ENCODE results near the gene YOD1.
"Not testable (repeated sequence)": the region's sequence is repeated elsewhere in the genome, so short reads cannot be mapped to it uniquely, and the experiment has no call there.

The YOD1 gene

DNA sequence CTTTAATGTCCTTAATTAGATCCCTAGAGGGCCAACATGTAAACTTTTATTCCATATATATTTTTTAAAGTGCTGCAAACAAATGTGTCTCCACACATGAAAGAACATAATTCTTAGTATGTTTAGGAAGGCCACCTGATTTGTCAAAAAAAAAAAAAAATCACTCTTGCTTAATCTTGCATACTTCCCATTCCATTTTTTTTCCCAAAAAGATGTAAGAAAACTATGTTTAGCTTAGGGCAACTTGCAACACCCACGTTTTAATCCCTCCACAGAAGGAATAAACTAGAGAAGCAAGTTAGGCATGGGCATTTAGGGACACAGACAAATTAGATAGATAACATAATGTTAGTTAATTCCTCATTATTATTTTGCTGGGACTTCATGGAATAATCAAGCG, 5.6 kb downstream of the YOD1 start:
- TF ChIP-seq MAX (IDR thresholded peaks at IDR 0.05; ENCODE audit: low read depth, low read length), result no peak
- no peak for TF ChIP-seq POLR2A (IDR thresholded peaks at IDR 0.05; ENCODE audit: extremely low read depth, insufficient read length)
- TF ChIP-seq, protein P1, sequence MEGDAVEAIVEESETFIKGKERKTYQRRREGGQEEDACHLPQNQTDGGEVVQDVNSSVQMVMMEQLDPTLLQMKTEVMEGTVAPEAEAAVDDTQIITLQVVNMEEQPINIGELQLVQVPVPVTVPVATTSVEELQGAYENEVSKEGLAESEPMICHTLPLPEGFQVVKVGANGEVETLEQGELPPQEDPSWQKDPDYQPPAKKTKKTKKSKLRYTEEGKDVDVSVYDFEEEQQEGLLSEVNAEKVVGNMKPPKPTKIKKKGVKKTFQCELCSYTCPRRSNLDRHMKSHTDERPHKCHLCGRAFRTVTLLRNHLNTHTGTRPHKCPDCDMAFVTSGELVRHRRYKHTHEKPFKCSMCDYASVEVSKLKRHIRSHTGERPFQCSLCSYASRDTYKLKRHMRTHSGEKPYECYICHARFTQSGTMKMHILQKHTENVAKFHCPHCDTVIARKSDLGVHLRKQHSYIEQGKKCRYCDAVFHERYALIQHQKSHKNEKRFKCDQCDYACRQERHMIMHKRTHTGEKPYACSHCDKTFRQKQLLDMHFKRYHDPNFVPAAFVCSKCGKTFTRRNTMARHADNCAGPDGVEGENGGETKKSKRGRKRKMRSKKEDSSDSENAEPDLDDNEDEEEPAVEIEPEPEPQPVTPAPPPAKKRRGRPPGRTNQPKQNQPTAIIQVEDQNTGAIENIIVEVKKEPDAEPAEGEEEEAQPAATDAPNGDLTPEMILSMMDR (IDR thresholded peaks at IDR 0.05; ENCODE audit: low read depth, low read length), result no peak
- TF ChIP-seq MYC (IDR thresholded peaks at IDR 0.05; ENCODE audit: low read depth, low read length), result no peak
- no peak for DNase-seq (ENCODE audit: low read depth)
- H3K4me3 ChIP-seq (ENCODE audit: low read depth, low read length), result no peak overlapping the region

GRCh38 chr1:207041397-207041796, 9.6 kb downstream of the YOD1 start:
- not testable (repeated sequence) for H3K4me3 ChIP-seq (ENCODE audit: low read depth, low read length); DNase-seq (ENCODE audit: low read depth)

DNA sequence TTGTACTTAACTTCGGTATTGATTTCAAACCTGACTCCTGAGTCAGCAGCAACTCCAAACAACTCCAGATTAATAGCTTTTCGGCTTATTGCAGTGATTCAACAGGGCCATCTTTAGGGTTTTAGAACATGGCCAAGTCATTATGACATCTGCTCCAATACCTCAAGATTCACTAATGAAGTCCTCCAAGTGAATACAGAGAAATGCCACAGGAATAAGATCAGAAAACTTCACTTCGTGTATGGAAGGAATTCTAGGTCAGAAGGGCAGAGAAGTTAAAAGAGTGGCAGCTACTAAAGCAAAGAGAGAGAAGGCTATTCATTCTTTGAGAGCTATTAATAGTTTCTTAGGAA, 10.9 kb downstream of the YOD1 start:
- TF ChIP-seq MAX (IDR thresholded peaks at IDR 0.05; ENCODE audit: low read depth, low read length) (no peak), POLR2A (IDR thresholded peaks at IDR 0.05; ENCODE audit: extremely low read depth, insufficient read length) (no peak), MYC (IDR thresholded peaks at IDR 0.05; ENCODE audit: low read depth, low read length) (no peak)
- TF ChIP-seq, protein P1 (IDR thresholded peaks at IDR 0.05; ENCODE audit: low read depth, low read length), result no peak
- DNase-seq (ENCODE audit: low read depth), result no peak

GRCh38 chr1:207039380-207040180, 11.4 kb downstream of the YOD1 start:
- DNase-seq (ENCODE audit: low read depth), result no peak
- TF ChIP-seq MAX (IDR thresholded peaks at IDR 0.05; ENCODE audit: low read depth, low read length) (no peak), POLR2A (IDR thresholded peaks at IDR 0.05; ENCODE audit: extremely low read depth, insufficient read length) (no peak), MYC (IDR thresholded peaks at IDR 0.05; ENCODE audit: low read depth, low read length) (no peak)
- TF ChIP-seq, protein P1 (IDR thresholded peaks at IDR 0.05; ENCODE audit: low read depth, low read length), result no peak

More for the DNA sequence above, 10.9 kb downstream of the YOD1 start:
- H3K4me3 ChIP-seq (ENCODE audit: low read depth, low read length), result no peak overlapping the region

DNA sequence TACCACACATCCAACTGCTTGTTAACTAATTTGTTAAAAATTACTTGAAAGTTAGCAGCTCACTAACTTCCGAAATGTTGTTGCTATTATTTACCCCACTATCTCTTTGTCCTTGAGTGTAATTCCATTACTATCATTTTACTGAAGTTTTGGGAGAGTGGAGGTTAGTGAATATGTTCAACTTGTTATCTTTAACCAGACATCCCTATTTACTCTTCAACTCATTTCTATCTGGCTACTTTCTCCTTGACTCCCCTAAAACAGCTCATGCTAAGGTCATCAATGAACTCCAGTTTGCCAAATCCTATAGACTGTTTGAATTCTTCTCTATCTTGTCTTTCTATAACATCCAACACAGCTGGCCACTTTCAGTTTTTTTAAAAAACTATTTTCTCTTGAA, 14.1 kb downstream of the YOD1 start:
- TF ChIP-seq POLR2A (IDR thresholded peaks at IDR 0.05; ENCODE audit: extremely low read depth, insufficient read length) (no peak), MAX (IDR thresholded peaks at IDR 0.05; ENCODE audit: low read depth, low read length) (no peak), MYC (IDR thresholded peaks at IDR 0.05; ENCODE audit: low read depth, low read length) (no peak)
- TF ChIP-seq, protein P1 (IDR thresholded peaks at IDR 0.05; ENCODE audit: low read depth, low read length), result no peak

More at GRCh38 chr1:207039380-207040180, 11.4 kb downstream of the YOD1 start:
- H3K4me3 ChIP-seq (ENCODE audit: low read depth, low read length), result no peak overlapping the region

DNA sequence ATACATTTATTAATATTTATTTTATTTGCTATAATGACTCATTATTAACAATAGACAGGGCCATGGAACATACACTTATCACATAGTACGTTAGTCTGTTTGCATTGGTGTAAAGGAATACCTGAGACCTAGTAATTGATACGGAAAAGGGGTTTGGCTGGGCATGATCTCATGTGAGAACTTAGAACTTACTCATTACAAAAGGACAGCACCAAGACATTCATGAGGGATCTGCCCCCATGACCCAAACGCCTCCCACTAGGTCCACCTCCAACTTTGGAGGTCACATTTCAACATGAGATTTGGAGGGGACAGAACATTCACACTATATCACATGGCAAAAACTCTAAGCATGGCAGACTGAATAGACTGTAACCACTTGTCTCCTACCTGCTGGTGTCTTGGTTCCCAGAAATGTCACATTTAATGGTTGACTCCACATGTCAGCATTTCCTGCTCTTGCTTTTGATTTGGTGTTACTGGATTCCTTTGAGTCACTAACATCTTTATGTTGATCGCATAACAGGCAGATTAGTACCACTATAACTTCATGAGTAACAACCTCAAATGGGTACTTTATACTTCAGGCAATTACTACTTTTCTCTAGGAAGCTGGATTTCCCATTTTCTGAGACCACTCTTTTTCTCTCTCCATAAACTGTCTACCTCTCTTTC, 15.0 kb downstream of the YOD1 start:
- DNase-seq (ENCODE audit: low read depth), result no peak
- TF ChIP-seq, protein P1 (IDR thresholded peaks at IDR 0.05; ENCODE audit: low read depth, low read length), result no peak
- no peak for TF ChIP-seq MYC (IDR thresholded peaks at IDR 0.05; ENCODE audit: low read depth, low read length)
- TF ChIP-seq POLR2A (IDR thresholded peaks at IDR 0.05; ENCODE audit: extremely low read depth, insufficient read length), result no peak
- no peak for TF ChIP-seq MAX (IDR thresholded peaks at IDR 0.05; ENCODE audit: low read depth, low read length)

More for the DNA sequence above, 14.1 kb downstream of the YOD1 start:
- H3K4me3 ChIP-seq (ENCODE audit: low read depth, low read length), result no peak overlapping the region
- no peak for DNase-seq (ENCODE audit: low read depth)

More for the DNA sequence above, 15.0 kb downstream of the YOD1 start:
- no peak overlapping the region for H3K4me3 ChIP-seq (ENCODE audit: low read depth, low read length)

All from NB4 (cell line).